ENCODE results near the gene SLITRK6.
A peak's percentile ranks its signal among the peaks of the same experiment; 100 is the strongest.

Gene SLITRK6

GRCh38 chr13:85798556-85798955, 663 bp downstream of the SLITRK6 start:
- H3K27ac ChIP-seq (ENCODE audit: low read depth, low read length): no peak overlapping the region
- no peaks in the 10 kb centered on the region for H3K36me3 ChIP-seq (ENCODE audit: control insufficient read depth, low read length)
- H3F3A ChIP-seq (ENCODE audit: control insufficient read depth, insufficient read depth): no peaks in the 10 kb centered on the region
- H3K27me3 ChIP-seq (ENCODE audit: control insufficient read depth, low read length): no peaks in the 10 kb centered on the region
- no peak overlapping the region for H3K4me2 ChIP-seq (ENCODE audit: low read length)
- no peaks in the 10 kb centered on the region for H3K4me1 ChIP-seq (ENCODE audit: control insufficient read depth, low read length)
- H3K9me2 ChIP-seq (replicated peaks; ENCODE audit: control insufficient read depth, low read length): no peaks in the 10 kb centered on the region
- no peak overlapping the region for H3K4me3 ChIP-seq (ENCODE audit: low read length)
- no peaks in the 10 kb centered on the region for H4K20me1 ChIP-seq (ENCODE audit: control insufficient read depth, insufficient read depth, low read depth, low read length)
- no peaks in the 10 kb centered on the region for H3K9me3 ChIP-seq (ENCODE audit: control insufficient read depth, insufficient read depth, low read length)
- no peaks in the 10 kb centered on the region for H3K79me2 ChIP-seq (ENCODE audit: control insufficient read depth, low read length)
- no peak for TF ChIP-seq CTCF (IDR thresholded peaks at IDR 0.05; ENCODE audit: low read depth, low read length, poor library complexity, severe bottlenecking)
- TF ChIP-seq EZH2phosphoT487 (IDR thresholded peaks at IDR 0.05; ENCODE audit: borderline replicate concordance, low read length): no peak

GRCh38 chr13:85797311-85797710, 1.9 kb downstream of the SLITRK6 start:
- H3K36me3 ChIP-seq (ENCODE audit: control insufficient read depth, low read length): no peaks in the 10 kb centered on the region
- no peaks in the 10 kb centered on the region for H4K20me1 ChIP-seq (ENCODE audit: control insufficient read depth, insufficient read depth, low read depth, low read length)
- H3K9me2 ChIP-seq (replicated peaks; ENCODE audit: control insufficient read depth, low read length): no peaks in the 10 kb centered on the region
- no peaks in the 10 kb centered on the region for H3K27me3 ChIP-seq (ENCODE audit: control insufficient read depth, low read length)
- H3K4me2 ChIP-seq (ENCODE audit: low read length): no peak overlapping the region
- no peaks in the 10 kb centered on the region for H3K9me3 ChIP-seq (ENCODE audit: control insufficient read depth, insufficient read depth, low read length)
- no peaks in the 10 kb centered on the region for H3F3A ChIP-seq (ENCODE audit: control insufficient read depth, insufficient read depth)
- no peaks in the 10 kb centered on the region for H3K79me2 ChIP-seq (ENCODE audit: control insufficient read depth, low read length)
- TF ChIP-seq CTCF (IDR thresholded peaks at IDR 0.05; ENCODE audit: low read depth, low read length, poor library complexity, severe bottlenecking) (no peak), EZH2phosphoT487 (IDR thresholded peaks at IDR 0.05; ENCODE audit: borderline replicate concordance, low read length) (no peak)
- H3K27ac ChIP-seq (ENCODE audit: low read depth, low read length): no peak overlapping the region
- H3K4me1 ChIP-seq (ENCODE audit: control insufficient read depth, low read length): no peaks in the 10 kb centered on the region
- H3K4me3 ChIP-seq (ENCODE audit: low read length): no peak overlapping the region

- H3K27ac ChIP-seq (ENCODE audit: low read depth, low read length): no peak overlapping the region
- H3K4me1 ChIP-seq (ENCODE audit: control insufficient read depth, low read length): no peaks in the 10 kb centered on the region
- TF ChIP-seq EZH2phosphoT487 (IDR thresholded peaks at IDR 0.05; ENCODE audit: borderline replicate concordance, low read length) (no peak), CTCF (IDR thresholded peaks at IDR 0.05; ENCODE audit: low read depth, low read length, poor library complexity, severe bottlenecking) (no peak)
- no peak overlapping the region for H3K4me2 ChIP-seq (ENCODE audit: low read length)
- no peaks in the 10 kb centered on the region for H3F3A ChIP-seq (ENCODE audit: control insufficient read depth, insufficient read depth)
- H4K20me1 ChIP-seq (ENCODE audit: control insufficient read depth, insufficient read depth, low read depth, low read length): no peaks in the 10 kb centered on the region
- H3K79me2 ChIP-seq (ENCODE audit: control insufficient read depth, low read length): no peaks in the 10 kb centered on the region
- H3K36me3 ChIP-seq (ENCODE audit: control insufficient read depth, low read length): no peaks in the 10 kb centered on the region
- H3K27me3 ChIP-seq (ENCODE audit: control insufficient read depth, low read length): no peaks in the 10 kb centered on the region
- H3K4me3 ChIP-seq (ENCODE audit: low read length): no peak overlapping the region
- no peaks in the 10 kb centered on the region for H3K9me3 ChIP-seq (ENCODE audit: control insufficient read depth, insufficient read depth, low read length)
- no peaks in the 10 kb centered on the region for H3K9me2 ChIP-seq (replicated peaks; ENCODE audit: control insufficient read depth, low read length)
Observed at GRCh38 chr13:85785205-85785604, 14.0 kb downstream of the SLITRK6 start.

- no peaks in the 10 kb centered on the region for H3K9me2 ChIP-seq (replicated peaks; ENCODE audit: control insufficient read depth, low read length)
- peaks cover 32% of the 10 kb centered on the region for H3K9me3 ChIP-seq (ENCODE audit: control insufficient read depth, insufficient read depth, low read length)
- peaks cover 28% of the 10 kb centered on the region for H3K4me1 ChIP-seq (ENCODE audit: control insufficient read depth, low read length)
- H3F3A ChIP-seq (ENCODE audit: control insufficient read depth, insufficient read depth): no peaks in the 10 kb centered on the region; the same call in 1 of the 2 replicates
- peaks cover 10% of the 10 kb centered on the region for H3K36me3 ChIP-seq (ENCODE audit: control insufficient read depth, low read length)
- no peaks in the 10 kb centered on the region for H3K27me3 ChIP-seq (ENCODE audit: control insufficient read depth, low read length)
- H4K20me1 ChIP-seq (ENCODE audit: control insufficient read depth, insufficient read depth, low read depth, low read length): no peaks in the 10 kb centered on the region
- no peaks in the 10 kb centered on the region for H3K79me2 ChIP-seq (ENCODE audit: control insufficient read depth, low read length)
- TF ChIP-seq CTCF (IDR thresholded peaks at IDR 0.05; ENCODE audit: low read depth, low read length, poor library complexity, severe bottlenecking) (no peak), EZH2phosphoT487 (IDR thresholded peaks at IDR 0.05; ENCODE audit: borderline replicate concordance, low read length) (no peak)
- H3K4me3 ChIP-seq (ENCODE audit: low read length): peak overlapping the region; percentile 40
- H3K4me2 ChIP-seq (ENCODE audit: low read length): peak overlapping the region; percentile 62
- H3K27ac ChIP-seq (ENCODE audit: low read depth, low read length): peak overlapping the region; percentile 66
Observed at GRCh38 chr13:85772367-85772766, 26.9 kb downstream of the SLITRK6 start.

All from DOHH2 (cell line).